GM15510 (cell line): ENCODE results near the gene DNAAF5.

Experiments used
- POLR2A ChIP-seq: IDR thresholded peaks from 3 replicates; pipeline ENCODE4 v1.6.1; 2011; ENCODE audit warnings: borderline replicate concordance; ENCODE audit not compliant: insufficient read length; ENCODE audit errors: extremely low read depth

The DNAAF5 gene

DNA sequence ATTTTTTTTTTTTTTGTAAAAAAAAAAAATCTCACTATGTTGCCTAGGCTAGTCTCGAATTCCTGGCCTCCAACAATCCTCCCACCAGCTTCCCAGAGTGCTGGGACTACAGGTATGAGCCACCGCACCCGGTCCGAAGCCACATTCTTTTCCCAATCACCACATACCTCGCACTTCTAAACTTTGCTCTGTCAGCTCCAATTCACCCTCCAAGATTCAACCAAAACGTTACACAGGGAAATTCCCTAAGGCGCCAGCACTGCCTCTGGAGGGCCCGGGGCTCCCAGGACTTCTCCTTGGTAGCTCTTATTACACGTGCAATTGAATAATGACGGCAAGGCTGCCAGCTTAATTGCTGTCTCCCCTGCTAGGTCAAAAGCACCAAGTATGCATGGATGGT lies 10.3 kb upstream of the DNAAF5 start:
- TF ChIP-seq POLR2A, result no peak

DNA sequence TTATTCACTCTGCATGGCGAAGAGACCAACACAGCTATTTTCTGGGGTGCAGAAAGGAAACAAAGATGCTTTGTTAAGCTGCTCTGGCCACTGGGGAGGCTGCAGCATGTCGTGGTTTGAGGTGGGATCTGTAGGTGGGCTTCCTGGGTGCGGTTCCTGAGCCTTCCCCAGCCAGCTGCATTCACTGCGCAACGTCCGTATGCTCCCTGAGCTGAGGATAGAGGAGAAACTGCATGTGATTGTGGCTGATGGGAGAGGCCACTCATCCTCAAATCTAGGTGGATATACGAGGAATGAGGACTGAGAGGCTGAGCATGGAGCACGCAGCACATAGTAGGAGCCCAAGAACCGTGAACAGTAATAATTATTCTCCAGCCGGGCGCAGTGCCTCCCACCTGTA lies 9.9 kb upstream of the DNAAF5 start:
- TF ChIP-seq POLR2A, result no peak

DNA sequence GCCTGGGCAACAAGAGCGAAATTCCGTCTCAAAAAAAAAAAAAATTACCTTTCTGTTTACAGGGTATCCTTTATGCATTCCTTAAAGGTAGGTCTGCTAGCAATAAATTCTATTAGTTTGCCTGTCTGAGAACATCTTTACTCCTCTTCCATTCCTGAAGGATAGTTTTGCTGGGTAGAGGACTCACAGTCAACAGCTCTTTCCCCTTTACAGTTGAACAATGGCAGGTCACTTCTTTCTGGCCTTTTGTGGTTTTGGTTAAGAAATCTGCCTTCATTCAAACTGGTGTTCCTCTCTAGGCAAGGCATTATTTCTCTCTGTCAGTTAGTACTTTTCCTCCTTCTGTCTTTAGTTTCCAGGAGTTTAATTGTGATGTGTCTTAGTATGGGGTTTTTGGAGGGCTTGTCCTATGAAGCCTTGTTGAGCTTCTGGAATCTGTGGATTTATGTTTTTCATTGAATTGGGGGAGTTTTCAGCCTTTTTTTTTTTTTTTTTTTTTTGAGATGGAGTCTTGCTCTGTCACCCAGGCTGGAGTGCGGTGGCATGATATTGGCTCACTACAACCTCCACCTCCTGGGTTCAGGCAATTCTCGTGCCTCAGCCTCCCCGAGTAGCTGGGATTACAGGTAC lies 4.8 kb upstream of the DNAAF5 start:
- TF ChIP-seq POLR2A, result no peak

DNA sequence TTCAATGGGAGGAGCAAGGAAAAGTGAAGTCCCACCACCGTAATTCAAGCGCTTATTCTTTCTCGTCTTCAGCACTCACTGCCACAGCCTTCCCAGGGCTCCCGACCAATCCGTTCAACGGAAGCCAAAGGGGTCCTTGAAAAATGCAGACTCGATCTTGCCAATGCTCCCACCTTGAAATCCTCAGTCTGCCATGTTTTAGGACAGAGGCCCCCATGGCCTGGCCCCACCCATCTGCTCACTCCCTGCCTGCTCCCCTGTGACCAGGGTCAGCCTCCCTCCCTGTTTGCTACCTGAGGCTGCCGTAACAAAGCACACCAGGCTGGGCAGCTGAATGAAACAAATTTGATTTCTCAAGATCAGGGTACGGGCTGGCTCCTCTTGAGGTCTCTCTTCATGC lies 3.0 kb upstream of the DNAAF5 start:
- no peak for TF ChIP-seq POLR2A

DNA sequence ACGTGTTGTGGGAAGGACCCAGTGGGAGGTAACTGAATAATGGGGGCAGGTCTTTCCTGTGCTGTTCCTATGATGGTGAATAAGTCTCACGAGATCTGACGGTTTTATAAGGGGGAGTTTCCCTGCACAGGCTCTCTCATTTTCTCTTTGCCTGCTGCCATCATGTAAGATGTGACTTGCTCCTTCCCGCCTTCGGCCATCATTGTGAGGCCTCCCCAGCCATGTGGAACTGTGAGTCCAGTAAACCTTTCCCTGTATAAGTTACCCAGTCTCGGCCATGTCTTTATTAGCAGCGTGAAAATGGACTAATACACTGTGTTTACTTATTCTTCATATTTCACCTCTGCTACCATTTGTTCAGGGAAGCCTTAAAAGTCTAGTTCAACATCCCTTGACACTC lies 2.2 kb upstream of the DNAAF5 start:
- no peak for TF ChIP-seq POLR2A

DNA sequence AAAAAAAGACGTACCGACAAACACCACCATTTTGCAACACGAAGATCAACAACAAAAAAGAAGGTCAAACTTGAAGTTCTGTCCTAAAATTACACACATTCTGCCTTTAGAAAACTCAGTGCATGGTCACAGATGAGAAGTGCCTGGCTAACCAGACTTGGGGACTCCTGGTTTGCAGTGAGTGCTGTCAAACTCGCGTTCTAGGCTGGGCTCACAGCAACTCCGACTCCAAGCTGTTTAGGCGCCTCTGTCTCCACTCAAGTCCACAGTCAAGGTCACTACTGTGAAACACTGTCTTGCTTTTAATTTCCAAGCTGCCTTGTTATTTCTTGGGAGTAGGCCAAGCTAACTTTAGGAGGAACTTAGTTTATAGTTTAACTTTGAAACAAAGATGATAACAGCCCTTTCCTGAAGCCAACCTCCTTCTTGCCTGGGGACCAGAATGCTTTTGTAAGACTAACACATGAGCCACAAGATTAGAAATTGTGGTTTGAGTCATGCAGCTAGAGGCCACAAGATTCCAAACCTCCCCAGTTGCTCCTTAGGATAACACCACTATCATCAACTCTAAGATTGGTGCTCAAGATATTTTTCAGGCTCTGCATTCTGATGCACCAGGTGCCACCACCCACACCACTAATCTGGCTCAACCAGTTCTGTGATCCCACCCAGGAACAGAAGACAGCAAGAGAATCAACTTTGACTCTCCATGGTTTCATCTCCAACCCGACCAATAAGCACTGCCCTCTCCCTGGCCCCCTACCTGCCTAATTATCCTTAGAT lies 1.1 kb upstream of the DNAAF5 start:
- no peak for TF ChIP-seq POLR2A

DNA sequence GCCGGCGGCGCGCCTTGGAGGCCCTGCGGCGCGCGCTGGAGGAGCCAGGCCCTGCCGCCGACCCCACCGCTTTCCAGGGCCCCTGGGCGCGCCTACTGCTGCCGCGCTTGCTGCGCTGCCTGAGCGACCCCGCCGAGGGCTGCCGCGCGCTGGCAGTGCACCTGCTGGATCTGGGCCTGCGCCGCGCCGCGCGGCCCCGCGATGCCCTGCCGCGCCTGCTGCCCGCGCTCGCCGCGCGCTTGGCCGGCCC lies 280 bp downstream of the DNAAF5 start:
- TF ChIP-seq POLR2A, result no peak

DNA sequence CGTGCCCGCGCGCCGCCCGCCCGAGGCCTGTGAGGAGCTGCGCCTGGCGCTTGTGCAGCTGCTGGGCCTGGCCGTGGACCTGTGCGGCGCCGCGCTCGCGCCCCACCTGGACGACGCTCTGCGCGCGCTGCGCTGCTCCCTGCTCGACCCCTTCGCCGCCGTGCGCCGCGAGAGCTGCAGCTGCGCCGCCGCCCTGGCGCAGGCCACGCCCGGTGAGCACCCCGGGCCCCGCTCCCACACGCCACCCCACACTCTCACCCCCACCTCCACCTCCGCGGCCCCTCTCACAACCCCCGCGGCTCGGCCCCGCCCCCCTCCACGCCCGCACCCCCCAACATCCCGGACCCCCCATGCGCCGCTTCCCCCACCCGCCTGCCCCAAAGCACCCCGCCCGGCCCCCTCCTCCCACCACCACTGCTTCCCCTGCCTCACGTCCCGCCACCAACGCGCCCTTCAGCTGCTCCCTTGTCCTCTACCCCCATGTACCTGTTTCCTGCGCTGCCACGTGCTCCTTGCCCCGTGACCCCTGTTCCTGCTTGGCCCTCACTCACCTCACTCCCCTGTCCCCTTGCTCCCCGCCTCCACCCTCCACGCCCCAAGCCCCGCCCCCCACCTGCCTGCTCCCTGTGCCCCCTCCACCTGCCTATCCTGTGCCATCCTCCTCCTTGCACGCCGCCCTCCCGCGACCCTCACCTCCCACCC lies 756 bp downstream of the DNAAF5 start, which contains the start of gene PRKAR1B:
Gene PRKAR1B, minus strand, starts transcription at position 178 of the 702 bp plus-strand sequence. CDS start 15,776 bp downstream, outside the sequence.
- TF ChIP-seq POLR2A, result peak; percentile 27

DNA sequence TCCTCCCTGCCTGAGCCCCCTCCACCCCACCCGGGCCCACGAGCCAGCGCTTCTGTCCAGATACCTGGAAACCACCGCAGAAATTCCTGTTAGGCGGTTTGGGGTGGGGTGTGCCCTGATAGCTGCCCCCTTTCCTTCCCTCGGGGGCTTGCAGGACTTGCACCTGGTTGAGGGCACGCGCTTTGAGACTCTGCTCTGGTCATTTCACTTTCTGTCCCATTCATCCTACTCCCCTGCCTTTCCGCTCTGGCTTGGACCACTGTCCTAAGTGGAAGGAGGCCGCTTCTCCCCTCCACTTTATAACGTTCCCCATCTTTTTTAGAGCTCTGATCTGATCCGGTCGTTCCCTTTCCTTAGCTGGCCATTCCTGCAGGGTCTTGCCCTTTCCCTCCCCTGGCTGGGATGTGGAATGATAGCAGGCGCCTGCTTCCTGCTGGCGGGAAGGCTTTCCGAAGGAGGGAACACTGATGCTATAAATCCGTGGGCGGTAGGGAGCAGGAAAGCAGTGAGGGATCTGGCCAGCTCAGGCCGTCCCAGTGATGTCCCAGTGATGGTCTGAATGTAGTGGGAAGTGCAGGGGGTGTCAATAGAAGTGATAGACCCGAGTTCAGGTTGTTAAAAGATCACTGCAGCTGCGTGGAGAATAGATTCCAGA lies 1.4 kb downstream of the DNAAF5 start:
- no peak for TF ChIP-seq POLR2A

DNA sequence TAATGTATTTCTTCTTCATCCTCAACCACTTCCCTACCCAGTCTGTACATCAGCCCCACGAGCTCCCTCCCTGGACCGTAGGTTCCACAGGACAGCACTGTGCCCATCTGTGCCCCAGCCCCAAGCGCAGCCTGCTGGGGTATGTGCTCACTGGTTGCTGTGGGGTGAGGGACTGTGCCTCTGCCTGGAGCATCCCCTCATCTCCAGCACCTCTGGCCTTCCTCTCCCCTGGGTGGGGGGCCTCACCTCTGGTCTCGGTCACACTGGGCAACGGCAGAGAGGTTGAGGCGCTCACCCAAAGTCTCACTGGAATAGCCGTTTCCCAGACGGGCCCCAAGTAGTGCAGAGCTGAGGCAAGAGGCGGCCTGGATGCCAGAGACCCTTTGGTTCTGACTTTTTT lies 2.1 kb downstream of the DNAAF5 start:
- TF ChIP-seq POLR2A, result no peak

DNA sequence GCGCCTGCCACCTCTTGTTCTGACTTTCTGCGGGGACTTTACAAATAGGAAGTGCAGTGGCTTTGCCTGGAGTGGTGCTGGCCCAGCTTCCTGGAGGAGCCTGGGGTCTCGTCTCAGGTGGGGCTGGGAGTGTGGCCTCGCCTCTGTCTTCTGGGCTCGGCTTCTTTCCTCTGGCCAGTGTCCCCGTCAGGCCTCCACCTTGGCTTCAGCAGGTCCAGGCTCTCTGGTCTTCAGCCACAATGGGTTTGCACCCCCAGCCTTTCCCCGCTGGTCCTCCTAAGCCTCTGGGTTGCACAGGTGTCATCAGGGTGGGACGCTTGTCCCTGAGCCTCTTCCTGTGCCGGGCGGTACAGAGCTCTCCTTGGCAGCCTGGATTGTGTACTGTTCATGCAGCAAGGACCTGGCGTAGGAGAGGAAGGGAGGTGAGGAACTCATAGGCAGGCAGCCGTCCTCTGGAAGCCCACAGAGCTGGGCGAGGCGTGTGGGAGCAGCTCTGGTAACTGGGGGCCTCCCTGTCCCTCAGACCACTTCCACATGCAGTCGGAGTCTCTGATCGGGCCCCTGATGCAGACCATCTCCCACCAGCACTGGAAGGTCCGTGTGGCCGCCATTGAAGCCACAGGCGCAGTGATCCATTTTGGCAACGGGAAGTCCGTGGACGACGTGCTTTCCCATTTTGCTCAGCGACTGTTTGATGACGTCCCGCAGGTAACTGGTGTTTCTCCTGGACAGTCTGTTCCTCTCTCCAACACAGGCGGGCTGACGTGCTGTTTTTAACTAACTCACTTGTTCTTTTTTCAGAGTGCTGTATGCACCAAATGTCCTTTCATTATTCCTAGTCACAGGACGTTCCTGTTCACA lies 2.9 kb downstream of the DNAAF5 start:
- no peak for TF ChIP-seq POLR2A

DNA sequence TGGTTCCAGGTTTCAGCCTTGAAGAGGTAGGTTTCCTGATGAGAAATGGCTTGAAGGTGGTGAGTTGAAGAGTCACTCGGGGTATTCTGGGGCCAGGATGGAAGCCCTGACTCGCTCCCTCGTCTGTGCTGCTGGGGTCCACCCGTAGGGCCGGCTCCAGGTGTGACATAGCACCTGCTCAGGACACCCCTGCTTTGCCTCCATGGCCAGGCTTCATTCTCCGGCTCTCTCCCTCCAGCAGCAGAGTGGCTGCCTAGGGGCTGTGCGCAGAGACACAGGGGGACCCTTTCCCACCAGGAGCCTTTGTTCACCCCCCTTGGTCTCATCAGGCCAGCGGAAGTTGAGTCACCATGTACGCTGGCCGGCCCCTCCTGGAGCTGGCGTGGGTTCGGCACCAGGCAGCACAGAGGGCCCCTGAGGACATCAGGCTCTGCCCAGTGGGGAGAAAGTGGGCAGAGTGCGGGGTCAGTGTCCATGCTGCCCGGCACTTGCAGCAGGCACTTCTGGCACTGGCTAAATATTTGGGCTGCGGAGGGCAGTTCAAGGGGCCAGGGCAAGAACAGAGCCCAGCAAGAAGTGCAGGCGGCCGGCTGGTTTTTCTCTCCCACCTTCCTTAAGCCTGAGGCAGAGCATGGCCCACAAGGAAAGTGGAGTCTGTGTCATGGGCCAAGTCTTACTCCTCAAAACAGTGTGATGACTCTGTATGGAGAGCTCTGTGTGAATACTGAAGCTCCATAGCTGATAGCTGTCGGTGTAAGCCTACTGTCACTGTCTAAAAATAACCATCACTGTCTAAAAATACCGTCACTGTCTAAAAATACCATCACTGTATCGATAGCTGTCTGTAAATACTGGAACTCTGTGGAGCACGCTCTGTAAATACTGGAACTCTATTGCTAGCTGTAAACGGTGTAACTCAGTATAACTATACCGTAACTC lies 4.3 kb downstream of the DNAAF5 start:
- TF ChIP-seq POLR2A, result no peak

DNA sequence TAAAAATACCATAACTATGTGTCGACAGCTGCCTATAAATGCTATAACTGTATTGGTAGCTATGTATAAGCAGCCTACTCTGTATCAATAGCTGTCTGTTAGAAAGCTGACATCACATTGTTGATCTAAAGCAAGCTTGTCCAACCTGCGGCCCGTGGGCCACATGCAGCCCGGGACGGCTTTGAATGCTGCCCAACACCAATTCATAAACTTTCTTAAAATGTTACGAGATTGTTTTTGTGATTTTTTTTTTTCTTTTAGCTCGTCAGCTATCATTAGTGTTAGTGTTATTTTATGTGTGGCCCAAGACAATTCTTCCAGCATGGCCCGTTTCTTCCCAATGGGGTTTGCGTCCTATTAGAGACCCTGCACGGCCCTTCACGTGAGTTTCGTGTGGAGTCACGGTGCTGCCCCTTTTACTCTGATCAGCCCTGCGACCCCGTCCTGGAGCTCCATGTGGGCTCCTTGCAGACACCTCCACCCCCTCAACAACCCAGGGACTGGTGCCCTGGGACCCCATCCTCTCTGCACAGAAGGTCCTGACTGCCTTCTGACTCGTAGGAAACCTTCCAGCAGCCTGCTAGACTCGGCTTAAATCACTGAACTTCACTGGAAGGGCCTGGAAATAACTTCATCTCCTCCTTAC lies 5.1 kb downstream of the DNAAF5 start:
- no peak for TF ChIP-seq POLR2A
